ENCODE results near the gene FHL5.

- TF ChIP-seq CTCF (IDR thresholded peaks at IDR 0.05 in 4 of 5, conservative IDR thresholded peaks at IDR 0.05 in 1 of 5) (no peak), POLR2A (IDR thresholded peaks at IDR 0.05) (no peak)
Observed at GRCh38 chr6:96611342-96611991, 48.5 kb downstream of the FHL5 start.
